22Rv1 (cell line): Measurements from ENCODE around the gene CTNNAL1.
"Not testable (repeated sequence)": the region's sequence is repeated elsewhere in the genome, so short reads cannot be mapped to it uniquely, and the experiment has no call there.

Experiments used
- H3K27ac ChIP-seq: fragments of 450-650 bp; 2 replicates; pipeline ENCODE4 v1.5.1; 2017
- CTCF ChIP-seq: fragments of 450-650 bp; IDR thresholded peaks from 2 replicates; pipeline ENCODE4 v1.5.1; 2017; ENCODE audit warnings: mild to moderate bottlenecking
- ZFX ChIP-seq: fragments of 450-650 bp; IDR thresholded peaks from 2 replicates; pipeline ENCODE4 v1.6.1; 2017; ENCODE audit warnings: antibody characterized with exemption, borderline replicate concordance

The CTNNAL1 gene

DNA sequence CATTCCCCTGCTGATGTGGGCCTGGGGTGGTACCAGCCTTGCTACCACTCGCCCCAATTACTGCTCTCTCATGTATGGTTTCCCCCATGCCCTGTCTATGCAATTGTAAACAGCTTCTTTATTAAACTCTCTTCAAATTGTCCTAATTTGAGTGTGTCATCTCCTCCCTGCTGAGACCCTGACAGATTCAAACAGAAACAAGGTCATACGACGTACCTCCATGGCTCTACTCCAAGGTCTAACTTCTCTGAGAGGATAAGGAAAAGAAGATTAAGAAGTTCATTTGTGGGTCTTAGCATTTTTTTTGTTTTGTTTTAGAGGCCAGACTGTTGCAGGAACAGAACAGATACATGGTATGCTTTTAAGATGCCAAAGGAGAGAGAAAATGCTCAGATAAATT is 41.1 kb downstream of the CTNNAL1 start:
- TF ChIP-seq CTCF (no peak), ZFX (no peak)
- no peak overlapping the region for H3K27ac ChIP-seq

- H3K27ac ChIP-seq: not testable (repeated sequence)
Measured at GRCh38 chr9:108971392-108971791, 41.9 kb downstream of the CTNNAL1 start.

GRCh38 chr9:108967916-108968315 is 45.4 kb downstream of the CTNNAL1 start:
- TF ChIP-seq ZFX: no peak
- no peak for TF ChIP-seq CTCF

GRCh38 chr9:108963459-108964143 is 49.7 kb downstream of the CTNNAL1 start:
- H3K27ac ChIP-seq: peak overlapping the region; percentile 30; the same call in 1 of the 2 replicates
- TF ChIP-seq CTCF (no peak), ZFX (no peak)

More at GRCh38 chr9:108967916-108968315, 45.4 kb downstream of the CTNNAL1 start:
- H3K27ac ChIP-seq: no peak overlapping the region

- no peak for TF ChIP-seq ZFX
- no peak for TF ChIP-seq CTCF
- H3K27ac ChIP-seq: no peak overlapping the region
Measured at GRCh38 chr9:108961151-108961550, 52.1 kb downstream of the CTNNAL1 start.

DNA sequence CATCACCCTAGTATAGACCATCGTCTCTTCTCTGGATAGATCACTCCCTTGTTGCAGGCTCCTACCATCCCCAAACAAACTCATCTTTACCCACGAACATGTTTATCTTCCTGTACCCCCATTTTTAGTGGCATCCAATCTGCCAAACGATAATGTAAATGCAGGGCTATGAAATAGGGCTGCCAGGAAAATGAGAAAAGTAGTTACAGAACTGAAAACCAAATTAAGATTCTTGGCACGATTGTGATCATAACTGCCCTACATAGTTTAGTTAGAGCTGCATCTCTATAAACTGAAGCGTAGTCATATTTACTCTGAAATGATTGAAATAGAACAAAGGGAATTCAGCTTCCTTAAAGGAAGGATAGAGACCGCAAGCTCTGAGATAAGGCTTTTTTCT is 53.0 kb downstream of the CTNNAL1 start:
- TF ChIP-seq ZFX: no peak
- TF ChIP-seq CTCF: no peak
- H3K27ac ChIP-seq: no peak overlapping the region

GRCh38 chr9:108956631-108957026 is 56.7 kb downstream of the CTNNAL1 start:
- H3K27ac ChIP-seq: no peak overlapping the region
- TF ChIP-seq ZFX (no peak), CTCF (no peak)
